ENCODE results near the gene CYTH3.

Gene CYTH3

DNA sequence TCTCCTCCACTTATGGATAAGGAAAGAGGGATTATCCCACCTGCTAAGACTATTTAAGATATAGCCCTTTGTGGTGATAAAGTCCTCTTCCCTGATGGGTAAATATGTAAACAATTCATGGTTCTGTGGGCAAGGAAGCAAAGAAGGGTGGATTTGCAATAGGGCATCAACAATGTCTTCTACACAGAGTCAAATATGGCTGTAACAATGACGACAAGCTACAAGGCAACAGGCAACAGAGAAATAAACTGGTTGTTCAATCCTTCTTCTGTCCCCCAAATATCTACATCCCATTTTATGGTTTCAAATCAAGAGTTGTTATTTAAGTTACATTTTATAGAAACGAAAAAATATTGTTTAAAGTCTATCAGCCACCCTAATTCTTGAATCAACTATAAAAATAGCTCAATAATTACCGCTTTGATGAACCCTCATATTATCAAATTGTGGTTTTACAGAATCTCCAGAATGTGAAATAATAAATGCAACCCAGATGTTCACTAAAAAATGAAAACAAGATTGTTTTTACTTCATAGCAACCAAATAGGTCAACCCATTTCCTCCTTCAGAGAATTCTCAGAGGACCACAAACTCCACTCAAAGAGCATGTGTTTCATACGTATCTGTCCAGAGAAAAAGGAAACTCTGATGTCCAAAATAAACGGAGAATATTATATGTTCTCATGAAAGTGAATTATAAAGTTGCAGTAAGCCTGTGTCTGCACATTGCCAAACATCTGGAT, 13.8 kb downstream of the CYTH3 start:
- DNase-seq (ENCODE audit: low spot score) = no peak

DNA sequence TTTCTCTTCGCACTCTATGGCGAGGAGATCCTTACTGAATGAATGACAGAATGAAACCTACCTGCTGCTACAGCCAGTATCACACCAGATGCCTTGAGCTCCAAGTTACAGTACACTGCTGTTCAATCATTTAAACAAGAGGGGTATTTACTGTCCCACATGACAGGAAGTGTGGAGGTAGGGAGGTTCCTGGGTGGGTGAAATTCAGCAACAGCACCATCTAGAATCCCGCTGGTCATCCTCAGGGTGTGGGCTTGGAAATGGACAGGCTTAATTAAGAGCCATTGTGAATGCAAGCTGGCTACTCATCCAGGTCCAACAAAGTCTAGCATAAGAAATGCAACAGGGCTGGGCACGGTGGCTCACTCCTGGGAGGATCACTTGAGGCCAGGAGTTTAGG, 14.7 kb downstream of the CYTH3 start:
- no peak for DNase-seq (ENCODE audit: low spot score)

DNA sequence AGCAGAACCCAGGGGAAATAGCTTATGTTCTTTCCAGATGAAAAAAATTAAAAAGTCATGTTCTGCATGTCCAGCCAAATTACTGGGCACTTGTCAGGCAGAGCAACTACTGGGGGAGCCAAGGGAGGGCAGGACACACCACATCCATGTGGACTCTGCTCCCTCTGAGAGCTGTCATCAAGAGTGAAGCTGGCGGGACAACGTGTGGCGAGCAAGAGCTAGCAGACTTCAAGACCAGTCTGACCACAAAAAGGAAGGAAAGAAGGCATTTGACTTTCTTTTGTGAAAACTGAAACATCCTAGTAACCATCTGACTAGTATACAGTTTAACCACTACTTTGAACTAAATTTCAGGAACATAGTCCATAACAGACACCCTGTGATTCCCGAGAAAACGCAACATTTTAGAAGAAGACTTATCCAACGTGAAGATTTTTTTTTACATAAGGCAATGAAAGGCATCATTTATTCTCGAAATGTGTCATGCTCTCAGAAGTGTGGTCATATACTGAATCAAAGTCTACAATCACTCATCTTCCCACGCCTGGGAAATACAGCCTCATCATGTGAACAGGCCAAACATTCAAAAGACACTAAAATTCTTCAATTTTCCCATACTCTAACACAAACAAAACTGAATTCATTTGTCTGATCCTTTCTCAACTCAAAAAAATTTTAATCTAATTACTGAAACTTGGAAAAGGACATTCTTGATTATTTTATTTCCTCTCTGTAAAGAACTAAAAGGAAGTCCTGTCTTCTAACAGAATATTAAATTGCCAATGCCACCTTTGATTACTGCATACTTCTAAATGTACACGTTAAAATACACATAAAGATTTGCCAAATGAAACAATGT, 15.5 kb downstream of the CYTH3 start:
- DNase-seq (ENCODE audit: low spot score) = no peak

DNA sequence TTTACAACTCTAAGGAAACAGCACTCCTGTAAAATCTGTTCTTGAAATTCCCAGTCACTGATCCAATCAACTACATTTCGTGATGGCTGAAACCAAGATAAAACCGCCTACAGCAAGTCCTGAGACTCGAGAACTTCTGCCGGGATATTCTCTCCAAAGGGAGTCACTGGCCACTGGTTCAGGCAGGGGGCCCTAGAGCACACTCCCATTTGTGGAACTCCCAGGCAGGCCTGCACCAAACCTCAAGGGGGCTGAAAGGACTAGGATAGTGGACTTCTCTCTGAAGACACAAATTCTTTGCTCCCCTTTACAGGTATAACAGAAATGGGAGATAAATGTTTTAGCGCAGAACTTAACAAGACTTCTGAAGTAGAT, 16.3 kb downstream of the CYTH3 start:
- DNase-seq (ENCODE audit: low spot score) = no peak

DNA sequence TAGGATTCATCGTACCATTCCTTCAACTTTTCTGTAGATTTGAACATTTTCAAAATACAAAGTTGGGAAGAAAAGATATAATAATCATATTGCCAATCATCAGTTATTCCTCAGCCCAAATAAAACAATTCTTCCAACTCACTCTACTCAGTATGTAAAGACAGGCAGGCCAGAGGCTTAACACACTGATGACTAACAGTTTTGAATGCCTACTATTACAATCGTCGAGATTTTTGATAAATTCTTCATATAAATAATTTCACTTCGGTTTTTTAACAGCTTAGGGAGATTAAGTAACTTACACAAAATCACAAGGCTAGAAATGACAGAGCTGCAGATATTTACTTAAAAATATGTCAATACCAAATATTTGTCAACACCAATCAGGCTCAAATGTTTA, 17.6 kb downstream of the CYTH3 start:
- no peak for DNase-seq (ENCODE audit: low spot score)

DNA sequence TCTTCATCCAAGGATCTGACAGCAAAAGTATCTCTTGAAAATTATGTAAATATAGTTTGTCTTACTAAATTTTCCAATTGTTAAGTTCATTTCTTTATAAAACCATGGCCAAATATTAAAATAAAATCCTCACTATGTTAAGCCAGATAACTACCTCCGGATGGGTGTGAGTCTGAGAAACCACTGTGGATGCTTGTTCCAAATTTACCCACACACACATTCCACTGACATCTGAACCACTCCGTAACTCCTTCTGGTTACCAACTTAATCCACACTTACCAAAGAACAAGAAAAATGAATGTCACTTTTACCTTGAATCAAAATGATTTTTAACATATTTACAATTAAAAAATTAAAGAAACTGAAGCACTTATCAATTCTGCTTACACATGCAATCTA, 19.7 kb downstream of the CYTH3 start:
- no peak for DNase-seq (ENCODE audit: low spot score)

DNA sequence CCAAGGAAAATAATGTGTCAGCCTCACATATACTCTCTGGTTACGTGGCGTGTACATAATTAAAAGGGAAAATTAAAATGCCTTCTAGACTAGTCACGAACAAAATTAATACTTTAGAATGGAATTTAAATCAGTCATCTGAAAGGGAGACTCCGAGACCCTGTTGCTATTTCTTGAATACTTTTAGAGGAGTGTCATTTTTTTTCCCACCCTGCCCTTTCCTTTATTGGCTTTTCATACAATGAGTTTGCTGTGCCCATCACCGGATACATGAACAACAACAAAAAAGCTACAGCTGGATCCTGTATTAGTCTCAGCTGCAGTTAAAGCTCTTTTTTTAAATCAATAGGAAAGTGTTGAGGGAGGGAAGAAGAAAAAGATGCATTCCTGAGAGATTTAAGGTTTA, 20.1 kb downstream of the CYTH3 start:
- no peak for DNase-seq (ENCODE audit: low spot score)

DNA sequence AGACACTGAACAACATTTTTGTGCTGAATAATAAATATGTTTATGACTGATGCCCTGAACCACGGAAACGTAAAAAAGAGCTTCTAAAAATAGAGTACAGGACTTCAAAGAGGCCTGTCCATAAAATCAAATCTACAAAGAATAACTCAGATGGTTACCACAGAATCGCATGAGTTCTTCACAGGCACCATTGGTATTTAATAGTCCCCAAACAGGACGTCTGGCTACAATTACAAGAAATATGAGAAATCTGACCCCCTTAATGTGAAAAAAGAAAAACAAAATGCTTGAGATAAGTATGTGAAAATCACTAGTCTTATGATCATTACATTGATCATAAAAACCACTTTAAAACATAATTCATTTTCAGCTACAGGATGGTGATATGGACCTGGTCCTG, 20.8 kb downstream of the CYTH3 start:
- DNase-seq (ENCODE audit: low spot score) = no peak

DNA sequence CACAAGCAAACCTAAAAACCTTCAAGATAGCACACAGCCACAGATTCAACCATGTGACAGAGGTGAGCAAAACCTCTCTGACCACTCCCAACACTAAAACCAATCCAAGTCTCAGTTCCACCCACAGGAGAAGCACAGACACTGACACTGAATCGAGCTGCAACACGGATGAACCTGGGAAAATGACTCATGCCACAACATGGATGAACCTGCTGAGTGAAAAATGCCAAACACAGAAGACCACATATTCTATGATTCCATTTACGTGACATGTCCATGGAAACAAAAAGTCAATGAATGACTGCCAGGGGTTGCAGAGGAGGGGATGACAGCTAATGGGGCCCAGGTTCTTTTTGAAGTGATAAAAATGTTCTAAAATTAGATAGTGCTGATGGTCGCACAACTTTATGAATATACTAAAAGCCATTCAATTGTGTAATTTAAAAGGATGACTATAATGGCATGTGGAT, 22.0 kb downstream of the CYTH3 start:
- DNase-seq (ENCODE audit: low spot score) = no peak

DNA sequence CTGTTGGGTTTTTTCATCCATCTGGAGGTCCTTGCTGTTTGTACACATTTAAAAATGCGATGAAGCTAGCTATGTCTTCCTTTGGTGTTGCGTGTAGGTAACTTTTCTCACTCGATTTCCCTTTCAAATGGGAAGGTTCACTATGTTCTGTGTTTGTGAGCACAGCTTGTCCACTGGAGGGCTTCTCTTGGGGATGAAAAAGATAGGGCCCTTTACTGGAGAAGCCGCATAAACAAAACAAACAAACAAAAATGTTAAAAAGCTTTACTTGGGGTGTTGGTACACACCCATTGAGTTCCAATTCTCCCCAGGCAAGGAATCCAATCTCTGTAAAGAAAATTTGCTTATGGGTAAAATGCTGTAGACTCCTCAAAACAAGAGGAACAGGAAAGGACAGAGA, 23.4 kb downstream of the CYTH3 start:
- DNase-seq (ENCODE audit: low spot score) = no peak

DNA sequence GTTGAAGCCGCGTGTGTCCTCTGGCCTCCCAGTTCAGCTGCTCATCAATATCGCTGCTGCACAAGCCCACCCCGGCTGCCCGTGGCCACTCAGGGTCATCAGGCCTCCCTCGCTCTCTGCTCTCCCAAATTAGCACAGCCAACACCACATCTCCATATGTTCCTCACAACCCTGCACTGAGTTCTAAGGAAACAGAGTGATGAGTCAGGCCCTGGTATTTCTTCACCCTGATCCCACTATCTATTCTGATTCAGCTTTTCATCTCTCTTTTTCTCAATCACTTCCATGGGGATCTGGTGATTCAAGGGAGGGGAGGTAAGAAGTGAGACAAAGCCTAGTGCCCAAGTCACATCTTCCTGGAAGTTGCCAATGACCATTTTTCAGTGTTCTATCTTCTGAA, 23.8 kb downstream of the CYTH3 start:
- no peak for DNase-seq (ENCODE audit: low spot score)

DNA sequence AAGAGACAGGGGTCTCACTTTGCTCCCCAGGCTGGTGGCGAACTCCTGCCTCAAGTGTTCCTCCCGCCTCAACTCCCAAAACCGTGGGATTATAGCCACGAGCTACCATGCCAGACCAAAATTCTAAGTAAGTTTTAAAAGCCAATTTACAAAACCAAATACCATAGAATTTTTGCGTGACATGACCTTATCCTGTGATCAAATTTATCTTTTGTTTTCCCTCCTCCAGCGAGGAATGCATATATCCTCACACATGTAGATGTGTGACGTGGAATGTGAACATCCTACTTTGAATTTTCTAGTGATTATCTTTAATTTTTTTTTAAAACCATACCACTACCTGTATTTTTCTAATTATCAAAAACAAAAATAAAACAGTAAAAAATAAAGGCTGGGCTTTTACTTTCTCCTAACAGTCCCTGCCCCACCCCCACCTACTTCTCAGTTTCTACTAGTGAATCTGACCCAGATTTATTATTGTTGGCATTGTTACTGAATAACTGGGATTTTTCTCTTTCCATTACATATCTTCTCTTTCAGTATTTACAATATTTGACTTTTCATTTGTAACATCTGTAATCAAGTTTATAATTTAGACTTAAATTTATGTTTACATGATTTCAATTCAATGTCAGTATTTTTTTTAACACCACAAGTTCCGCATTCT, 26.0 kb downstream of the CYTH3 start:
- no peak for DNase-seq (ENCODE audit: low spot score)

DNA sequence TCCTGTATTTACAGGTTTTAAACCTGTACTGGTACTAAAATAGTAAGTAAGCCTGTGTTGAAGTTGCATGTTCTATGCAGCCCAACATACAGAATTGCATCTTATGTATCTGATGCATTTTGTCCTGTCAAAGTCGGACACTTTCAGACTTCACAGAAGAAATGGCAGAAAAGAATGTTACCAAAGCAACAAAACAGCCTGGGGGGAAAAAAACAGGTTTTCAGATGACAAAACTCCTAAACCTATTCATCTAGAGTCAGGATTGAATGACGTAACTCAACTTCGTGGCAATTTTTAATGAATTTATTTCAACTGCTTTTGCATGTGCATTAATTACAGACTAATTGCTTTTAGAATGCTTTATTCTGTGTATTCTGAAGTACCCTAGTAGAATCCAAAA, 28.4 kb downstream of the CYTH3 start:
- DNase-seq (ENCODE audit: low spot score) = no peak

DNA sequence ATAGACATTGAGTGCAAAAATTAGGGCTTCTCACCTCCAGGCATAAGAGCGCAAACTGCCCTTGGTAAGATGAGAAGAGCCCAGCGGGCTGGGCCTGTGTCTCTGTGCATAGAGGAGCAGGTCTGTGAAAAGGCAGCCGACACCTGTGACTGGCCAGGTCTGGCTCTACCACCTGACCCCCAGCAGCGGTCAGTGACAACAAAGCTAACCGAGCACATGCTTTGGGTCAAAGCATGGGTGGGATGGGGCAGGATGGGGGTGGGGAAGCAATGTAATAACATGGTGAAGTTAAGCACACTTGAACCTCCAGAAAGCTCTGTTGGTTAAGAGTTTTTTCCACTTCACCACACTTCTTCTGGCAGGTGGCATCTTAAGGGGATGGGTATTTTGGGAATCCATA, 29.3 kb downstream of the CYTH3 start:
- DNase-seq (ENCODE audit: low spot score) = no peak

DNA sequence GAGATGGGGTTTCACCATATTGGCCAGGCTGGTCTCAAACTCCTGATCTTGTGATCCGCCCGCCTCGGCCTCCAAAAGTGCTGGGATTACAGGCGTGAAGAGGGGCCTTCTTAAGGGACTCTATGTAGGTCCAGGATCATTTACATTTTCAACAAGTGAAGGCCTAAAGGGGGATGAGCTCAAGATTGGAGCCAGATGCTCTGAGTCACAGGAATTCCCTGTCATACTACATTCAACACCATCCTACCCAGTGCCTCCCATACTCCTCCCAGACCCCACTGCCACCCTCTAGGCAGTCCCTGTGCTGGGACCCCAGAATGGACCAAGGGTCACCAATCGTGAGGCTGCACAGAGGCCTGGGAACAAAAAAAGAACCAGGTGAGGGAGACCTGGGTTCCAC, 29.9 kb downstream of the CYTH3 start:
- no peak for DNase-seq (ENCODE audit: low spot score)

DNA sequence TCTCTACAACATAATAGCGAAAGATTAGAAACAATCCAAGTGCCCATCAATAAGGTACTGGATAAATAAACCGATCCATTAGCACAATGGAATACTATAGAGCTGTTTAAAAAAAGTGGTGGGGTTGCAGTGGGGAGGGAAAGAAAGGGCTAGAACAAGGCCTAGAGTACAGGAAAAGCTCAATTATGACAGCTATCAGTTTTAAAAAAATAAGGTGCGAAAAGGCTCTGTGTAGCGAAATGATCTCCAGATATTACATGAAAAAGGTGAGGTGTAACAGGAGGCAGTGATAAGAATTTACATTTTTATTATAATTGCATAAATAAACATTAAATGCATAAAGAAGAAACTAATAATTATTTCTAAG, 30.8 kb downstream of the CYTH3 start:
- DNase-seq (ENCODE audit: low spot score) = no peak

DNA sequence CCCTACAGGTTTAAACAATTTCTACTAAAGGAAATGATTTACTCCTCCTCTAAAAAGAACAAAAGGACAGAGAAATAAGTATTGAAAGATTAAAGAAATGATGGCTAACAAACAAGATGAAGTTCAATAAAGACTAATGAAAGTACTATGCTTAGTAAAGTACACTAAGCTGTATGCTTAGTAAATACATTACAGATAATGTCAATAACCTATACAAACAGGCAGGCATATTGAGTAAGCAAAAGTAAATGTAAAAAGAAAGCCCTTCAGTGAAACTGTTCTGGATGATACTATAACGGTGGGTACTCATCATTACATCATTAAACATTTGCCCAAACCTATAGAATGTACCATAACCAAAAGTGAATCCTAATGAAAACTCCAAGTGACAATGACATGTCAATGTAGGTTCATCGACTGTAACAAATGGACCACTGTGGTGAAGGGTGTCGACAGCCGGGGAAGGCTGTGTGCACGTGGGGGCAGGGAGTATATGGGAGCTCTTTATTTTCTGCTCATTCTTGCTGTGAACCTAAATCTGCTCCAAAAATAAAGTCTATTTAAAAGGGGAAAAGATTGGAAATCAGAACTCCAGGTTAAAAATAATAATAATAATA, 34.0 kb downstream of the CYTH3 start:
- DNase-seq (ENCODE audit: low spot score) = no peak

DNA sequence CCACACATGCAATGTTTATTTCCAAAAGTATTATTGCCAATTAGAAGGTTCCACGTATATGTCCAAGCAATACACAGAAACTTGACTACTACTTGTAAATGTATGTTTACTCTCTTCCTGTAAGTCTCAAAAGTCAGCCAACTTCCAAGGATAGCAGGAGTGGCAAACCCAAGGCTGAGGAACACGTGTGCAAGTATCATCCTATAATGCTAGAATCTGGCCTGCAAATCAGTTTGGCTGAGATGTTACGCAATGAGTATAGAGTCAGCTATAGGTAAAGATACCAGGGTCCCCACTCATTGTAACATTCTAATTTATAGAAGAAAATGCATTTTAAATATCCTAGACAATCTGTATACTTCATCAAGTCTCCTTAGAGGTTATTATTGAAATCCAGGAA, 34.7 kb downstream of the CYTH3 start:
- DNase-seq (ENCODE audit: low spot score) = no peak

DNA sequence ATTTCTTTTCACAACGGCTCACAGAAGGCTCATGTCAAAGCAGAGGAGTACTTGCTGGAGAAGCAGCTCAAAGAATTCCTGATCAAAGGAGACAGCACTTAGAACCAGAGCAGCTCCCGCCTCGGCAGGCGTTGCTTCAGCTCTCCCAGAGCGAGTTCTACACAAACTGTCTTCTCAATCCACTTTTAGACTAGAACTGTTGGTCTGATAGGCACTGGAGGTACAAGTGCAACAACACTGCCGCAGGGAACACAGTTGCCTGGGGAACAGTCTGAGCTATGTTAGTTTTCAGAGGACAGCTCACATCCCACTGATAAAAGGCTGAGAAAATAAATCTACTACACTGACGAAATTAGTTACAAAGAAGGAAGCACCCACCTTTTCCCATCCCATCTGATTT, 35.4 kb downstream of the CYTH3 start:
- no peak for DNase-seq (ENCODE audit: low spot score)

DNA sequence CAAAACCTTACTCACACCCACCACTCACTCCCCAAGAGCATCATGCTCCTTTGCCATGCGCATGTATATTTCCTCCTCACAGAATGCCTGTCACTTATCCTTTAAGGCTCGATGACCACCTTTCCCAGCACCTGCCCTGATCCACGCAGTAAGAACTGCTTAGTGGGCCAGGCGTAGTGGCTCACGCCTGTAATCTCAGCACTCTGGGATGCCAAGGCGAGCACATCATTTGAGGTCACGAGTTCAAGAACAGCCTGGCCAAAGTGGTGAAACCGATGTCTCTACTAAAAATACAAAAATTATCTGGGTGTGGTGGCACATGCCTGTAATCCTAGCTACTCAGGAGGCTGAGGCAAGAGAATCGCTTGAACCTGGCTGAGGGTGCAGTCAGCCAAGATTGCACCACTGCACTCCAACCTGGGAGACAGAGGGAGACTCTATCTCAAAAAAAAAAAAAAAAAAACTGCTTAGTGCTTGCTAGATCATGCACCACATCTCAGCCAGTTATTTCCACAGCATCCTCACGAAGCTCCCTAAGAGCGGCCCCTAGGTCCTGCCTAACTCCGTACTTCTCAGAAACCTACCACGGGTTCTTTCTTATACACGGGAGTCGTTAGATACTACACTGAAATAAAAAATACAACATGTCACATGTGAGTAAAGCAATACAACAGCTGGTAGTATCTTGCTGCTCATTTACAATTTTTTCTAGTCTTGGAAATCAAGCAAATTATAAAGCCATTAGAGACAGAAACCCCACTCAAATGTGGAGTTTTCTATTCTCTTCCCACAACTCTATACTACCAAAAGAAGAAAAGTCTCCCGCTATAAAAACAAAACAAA, 37.2 kb downstream of the CYTH3 start:
- no peak for DNase-seq (ENCODE audit: low spot score)

DNA sequence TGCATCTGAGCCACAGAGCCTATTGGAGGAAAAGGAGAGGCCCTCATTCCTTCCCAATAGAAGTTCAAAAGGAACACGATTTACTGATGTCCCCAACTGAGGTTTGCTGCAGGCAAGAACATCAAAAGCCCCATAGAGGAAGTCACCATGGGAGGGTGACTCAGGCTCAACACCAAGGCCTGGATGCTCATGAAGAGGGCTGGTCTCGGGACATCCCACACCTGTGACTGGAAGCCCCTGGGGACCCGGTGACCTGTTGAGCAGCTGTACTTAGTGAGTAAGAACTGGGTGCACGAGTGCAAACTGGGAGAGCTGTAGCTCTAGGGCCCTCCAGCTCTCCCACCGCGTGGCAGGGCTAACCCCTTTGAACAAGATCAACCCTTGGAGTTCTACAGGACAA, 38.0 kb downstream of the CYTH3 start:
- no peak for DNase-seq (ENCODE audit: low spot score)

DNA sequence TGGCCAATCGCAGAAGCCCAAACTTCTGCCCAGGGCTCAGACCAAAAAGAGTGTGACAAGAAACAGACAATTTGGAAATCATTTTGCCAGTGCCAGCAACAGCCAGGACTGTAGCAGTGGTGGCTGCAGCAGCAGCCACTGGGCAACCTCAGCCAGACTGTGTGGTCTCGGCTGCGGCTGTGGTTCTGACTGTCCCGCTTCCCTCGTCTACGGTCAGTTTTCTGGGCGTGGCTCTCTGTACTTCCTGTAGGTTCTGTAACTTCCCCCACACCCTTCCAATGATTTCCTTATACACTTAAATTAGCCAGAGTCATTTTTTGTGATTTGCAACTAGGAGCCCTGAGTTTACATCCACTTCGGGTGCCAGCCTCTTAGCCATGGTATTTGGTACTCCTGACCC, 39.9 kb downstream of the CYTH3 start:
- DNase-seq (ENCODE audit: low spot score) = no peak
